HG02970 (cell line): ENCODE data around the gene GPRIN3.
"Not testable (repeated sequence)": the region's sequence is repeated elsewhere in the genome, so short reads cannot be mapped to it uniquely, and the experiment has no call there.

ENCODE experiments used
- ATAC-seq: cut with Tn5 transposase; IDR thresholded peaks from one replicate; pipeline ENCODE4 v1.9.1; 2021; ENCODE audit warnings: mild to moderate bottlenecking, moderate library complexity, moderate number of reproducible peaks; ENCODE audit not compliant: unreplicated experiment, low FRiP score

The GPRIN3 gene

GRCh38 chr4:89263265-89263664, 44.3 kb downstream of the GPRIN3 start:
- ATAC-seq: no peak

GRCh38 chr4:89259301-89260028, 48.1 kb downstream of the GPRIN3 start:
- ATAC-seq: no peak

DNA sequence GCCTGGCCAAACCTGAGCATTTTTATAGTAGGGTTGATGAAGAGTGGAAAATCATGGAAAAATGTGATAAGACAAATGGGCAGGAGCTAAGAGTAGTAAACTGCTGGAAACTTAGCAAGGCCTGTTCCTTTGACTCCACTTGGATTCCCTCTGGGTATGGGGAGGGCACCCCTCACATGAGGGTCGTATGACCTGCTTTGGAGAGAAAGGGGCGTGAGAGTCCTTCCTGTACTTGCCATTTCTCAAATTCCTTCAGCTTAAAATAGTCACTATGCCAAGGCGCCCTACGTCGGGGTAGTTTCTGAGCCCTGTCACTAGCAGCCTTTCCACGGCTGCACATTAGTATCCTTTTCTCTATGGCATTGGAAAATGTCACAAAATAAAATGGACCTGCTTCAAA, 49.1 kb downstream of the GPRIN3 start:
- no peak for ATAC-seq

DNA sequence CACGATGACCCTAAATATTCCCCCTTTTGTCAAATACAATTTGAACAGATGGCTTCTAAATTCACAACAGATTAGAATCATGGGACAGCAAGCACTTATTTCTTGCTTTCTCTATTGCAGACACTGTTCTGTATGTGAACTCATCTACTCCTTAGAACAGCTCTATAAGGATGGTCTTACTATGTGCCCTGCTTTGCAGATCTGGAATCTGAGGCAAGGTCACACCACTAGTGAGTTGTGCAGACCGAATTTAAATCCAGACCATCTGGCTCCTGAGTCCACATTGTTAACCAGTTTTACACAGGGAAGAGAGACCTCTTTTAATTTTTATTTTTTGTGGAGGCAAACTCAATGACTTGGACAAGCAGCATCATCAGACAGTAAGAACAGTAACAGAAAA, 50.2 kb downstream of the GPRIN3 start:
- ATAC-seq: no peak

DNA sequence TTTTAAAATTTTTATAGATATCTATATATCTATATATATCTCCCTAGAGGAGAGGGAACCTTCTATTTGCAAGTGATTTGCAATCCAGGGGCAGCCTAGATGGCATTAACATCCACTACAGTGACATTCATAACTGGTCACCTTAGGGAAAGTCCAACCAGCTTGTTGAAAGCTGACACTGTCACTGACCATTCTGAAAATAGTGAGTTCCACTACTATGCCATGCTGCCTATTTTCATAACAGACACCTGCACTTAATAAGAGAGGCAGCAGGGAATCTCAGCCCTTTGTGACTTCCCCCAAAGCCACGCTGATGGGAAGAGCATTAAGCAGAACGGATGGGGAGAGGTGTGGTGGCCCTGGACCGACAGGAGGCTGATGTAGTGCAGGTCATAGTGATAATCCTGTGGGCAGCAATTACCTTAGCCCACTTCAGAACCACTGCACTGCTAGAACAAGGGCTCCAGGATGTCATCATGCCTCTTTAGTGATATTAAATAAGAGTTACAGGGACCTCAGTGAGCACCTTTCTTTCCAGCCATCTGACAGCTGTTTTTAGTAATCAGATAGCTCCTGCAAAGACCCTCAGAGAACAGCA, 51.3 kb downstream of the GPRIN3 start:
- no peak for ATAC-seq

- no peak for ATAC-seq
Measured at GRCh38 chr4:89254847-89255246, 52.8 kb downstream of the GPRIN3 start.

GRCh38 chr4:89254347-89254746, 53.3 kb downstream of the GPRIN3 start:
- not testable (repeated sequence) for ATAC-seq

DNA sequence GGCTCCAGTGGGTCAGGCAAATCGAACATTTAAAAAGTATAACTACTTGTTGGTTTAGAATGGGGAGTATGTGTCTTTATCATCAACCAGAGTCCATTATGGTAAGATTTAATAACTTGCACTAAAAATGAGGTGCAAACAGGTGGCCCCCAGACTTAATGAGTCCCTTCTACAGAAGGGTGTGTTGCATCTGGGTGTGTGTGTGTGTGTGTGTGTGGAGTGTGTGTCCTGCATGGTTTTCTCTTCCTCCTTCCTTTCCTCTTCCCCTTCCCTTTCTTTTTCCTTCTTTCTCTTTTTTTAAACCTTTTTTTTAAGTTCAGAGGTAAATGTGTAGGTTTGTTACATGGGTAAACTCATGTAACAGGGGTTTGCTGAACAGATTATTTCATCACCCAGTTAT, 53.7 kb downstream of the GPRIN3 start:
- no peak for ATAC-seq

DNA sequence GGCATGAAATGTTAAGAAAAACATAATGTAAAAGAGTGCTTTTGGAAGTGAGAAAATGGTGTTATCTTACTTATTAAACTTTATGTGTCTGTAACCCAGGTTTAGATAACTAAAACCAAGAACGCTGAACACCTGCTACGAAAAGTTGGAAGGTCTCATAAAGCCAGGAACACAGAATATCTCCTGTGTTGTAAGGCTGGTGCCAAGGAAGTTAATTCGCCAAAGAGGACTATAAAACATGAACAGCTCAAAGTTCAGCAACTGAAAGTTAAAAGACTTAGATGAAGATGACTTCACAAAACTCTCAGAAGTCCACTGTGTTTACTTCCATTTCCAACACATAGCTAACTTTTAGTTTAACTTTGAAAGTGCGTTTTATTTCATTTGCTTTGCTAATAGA, 54.3 kb downstream of the GPRIN3 start:
- no peak for ATAC-seq

- ATAC-seq: no peak
Measured at GRCh38 chr4:89251396-89251795, 56.2 kb downstream of the GPRIN3 start.

DNA sequence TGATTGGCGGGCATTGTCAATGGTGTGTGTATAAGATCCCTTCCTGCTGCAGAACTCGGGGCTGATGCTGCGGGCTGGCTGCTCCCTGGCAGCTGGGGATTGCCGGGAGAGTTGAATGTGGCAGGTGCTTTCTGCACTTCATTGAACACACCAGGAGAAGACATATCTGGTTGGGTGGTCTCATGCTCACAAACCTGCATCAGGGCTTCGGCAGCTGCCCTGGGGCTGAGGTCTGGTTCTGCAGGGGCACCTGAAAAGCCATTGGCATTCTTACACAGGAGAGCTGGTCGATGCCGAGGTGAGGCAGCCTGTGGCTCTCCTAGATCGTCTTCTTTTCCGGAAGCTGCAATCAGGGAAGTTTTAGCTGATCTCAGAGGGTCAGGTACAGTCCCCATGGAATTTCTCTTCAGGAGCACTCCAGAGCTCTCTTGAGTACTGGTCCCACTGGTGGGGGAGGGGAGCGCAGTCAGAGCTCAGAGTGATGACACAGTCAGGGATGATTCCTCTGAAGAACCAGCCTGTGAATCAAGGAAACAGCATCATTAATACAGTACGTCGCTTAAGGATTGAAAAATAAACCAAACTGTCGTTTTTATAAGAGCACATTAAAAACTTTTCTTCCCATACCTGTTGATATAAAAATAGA, 57.8 kb downstream of the GPRIN3 start:
- no peak for ATAC-seq

DNA sequence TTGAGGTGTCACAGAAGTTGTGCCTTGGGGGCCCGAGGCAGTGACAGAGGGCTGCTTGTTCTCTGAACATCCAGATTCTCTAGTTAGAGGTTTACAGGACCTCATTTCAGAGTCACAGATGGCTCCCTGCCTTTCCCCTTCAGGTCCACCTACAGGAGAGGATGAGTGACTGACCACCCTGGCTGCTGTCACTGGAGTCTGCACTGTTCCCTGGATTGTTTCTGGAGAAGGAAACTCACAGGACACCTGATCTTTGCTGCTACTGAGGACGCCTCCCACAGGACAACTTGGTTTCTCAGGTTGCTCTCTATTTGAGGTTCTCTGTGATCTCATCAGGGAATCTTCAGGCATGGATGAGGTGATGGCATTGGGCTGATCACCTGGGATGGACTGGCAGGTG, 58.3 kb downstream of the GPRIN3 start:
- no peak for ATAC-seq

DNA sequence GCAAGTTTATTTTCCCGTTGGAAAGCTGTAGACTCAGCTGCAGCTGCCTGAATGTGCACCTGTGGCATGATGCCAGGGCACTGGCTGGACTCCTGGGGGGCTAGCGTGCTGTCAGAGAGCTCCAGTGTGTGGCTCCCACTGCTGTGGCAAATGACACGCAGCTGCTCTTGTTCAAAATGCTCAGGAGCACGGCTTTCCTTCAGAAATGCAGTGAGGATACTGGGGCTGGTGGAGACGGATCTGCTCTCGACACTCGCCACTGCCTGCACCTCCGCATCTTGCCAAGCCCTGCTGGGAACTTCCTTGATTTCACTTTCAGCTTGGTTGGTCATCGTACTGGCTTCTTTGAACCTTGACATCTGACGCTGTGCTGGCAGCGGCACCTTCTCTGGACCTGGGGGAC, 58.7 kb downstream of the GPRIN3 start:
- ATAC-seq: no peak

- ATAC-seq: no peak
Measured at GRCh38 chr4:89247951-89248350, 59.6 kb downstream of the GPRIN3 start.

DNA sequence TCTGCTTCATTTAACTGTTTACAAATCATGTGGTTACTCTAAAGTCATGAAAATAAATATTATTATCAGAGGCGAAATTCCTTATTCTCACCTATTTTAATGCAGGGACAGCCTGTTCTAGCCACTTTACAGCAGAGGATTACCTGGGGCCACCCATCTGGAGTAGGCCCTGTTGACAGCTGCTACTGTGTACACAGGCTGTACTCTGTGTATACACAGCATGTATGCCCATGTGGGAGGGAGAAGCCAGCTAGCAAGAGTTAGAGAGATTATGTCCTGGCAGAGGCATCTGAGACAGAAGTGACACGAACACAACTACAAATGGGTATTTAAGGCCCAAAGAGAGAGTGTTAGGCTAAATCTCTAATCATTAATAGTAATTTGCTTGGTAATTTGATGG, 62.1 kb downstream of the GPRIN3 start:
- no peak for ATAC-seq

- no peak for ATAC-seq
Measured at GRCh38 chr4:89243733-89244252, 63.8 kb downstream of the GPRIN3 start.

- ATAC-seq: no peak
Measured at GRCh38 chr4:89242864-89243732, 64.5 kb downstream of the GPRIN3 start.

DNA sequence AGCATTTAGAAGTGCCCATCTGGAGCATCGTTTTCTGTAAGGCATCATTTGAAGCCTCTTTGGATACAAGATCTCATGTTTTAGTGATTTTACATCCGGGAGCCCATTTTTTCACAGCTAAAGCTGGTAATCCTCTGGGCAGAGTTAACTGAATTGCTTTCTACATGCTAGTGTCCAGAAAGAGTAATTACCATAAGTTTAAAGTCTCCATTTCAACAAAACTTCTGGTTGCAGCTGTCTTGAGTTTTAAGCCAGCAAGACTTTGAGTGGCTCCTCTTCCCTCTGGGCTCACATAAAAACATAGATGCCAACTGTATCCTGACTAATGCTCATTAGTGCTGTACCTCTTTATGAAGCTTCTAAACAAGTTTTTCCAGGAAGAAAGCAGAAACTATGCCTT, 65.4 kb downstream of the GPRIN3 start:
- no peak for ATAC-seq

DNA sequence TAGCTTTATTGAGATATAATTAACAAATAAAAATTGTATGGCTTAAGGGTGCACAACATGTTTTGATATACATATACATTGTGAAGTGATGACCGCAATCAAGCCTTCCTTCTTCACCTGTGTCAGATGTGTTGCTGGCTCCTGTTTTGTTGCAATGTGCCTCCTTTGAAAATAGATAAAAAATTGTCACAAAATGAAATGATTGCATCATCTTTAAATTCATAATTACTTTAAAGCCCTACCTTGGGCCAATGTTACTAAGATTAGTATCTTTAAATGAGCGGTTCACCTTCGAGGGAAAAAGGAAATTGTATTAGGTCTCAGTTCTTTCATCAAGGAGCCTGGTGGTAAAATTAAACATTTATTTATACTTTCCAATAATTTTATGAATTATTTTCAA, 77.3 kb downstream of the GPRIN3 start:
- no peak for ATAC-seq

GRCh38 chr4:89226665-89227574, 80.7 kb downstream of the GPRIN3 start:
- ATAC-seq: peak; percentile 77
